Transverse colon (tissue), 4 donors: Measurements from ENCODE around the gene NBAS.

ENCODE experiments used
- POLR2A ChIP-seq: fragments of 450-650 bp; IDR thresholded peaks from one replicate; pipeline ENCODE4 v1.6.1; 2016; ENCODE audit warnings: antibody characterized with exemption, mild to moderate bottlenecking, moderate library complexity
- POLR2AphosphoS5 ChIP-seq, 3 donors: sonication (generic); formaldehyde crosslinking; IDR thresholded peaks; one replicate each; pipeline ENCODE4 v1.6.1; 2016; ENCODE audit warnings: antibody characterized with exemption in 3 of 3
- TF ChIP-seq, protein P1 (sequence below), 5 experiments: fragments of 200-600 bp in 3 of 5; fragments of 450-650 bp in 2 of 5; sonication (generic) in 3 of 5; IDR thresholded peaks; 1 replicate in 2 of 5; 2 replicates in 3 of 5; pipeline ENCODE4 v1.5.1; 2016 to 2017; ENCODE audit warnings: antibody characterized with exemption in 5 of 5, inconsistent platforms in 3 of 5, mild to moderate bottlenecking in 2 of 5, moderate library complexity in 1 of 5

DNA sequence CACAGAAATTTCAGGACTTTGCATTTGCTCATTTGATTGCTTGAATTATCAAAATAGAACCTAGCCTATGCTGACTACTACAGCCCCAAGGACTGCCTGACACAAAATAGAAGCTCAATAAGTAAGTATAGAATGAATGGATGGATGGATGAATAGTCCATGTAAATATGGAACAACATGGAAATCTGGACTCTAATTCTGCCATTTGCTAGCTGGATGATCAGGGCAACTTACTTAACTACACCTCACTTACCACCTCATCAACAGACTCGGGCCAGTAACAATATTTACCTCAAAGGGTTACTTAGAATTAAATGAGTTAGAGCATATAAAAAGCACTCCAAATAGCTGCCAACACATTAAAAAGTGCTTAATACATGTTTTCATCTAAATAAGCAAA lies 50.6 kb downstream of the NBAS start:
- TF ChIP-seq POLR2A = no peak
- TF ChIP-seq, protein P1, sequence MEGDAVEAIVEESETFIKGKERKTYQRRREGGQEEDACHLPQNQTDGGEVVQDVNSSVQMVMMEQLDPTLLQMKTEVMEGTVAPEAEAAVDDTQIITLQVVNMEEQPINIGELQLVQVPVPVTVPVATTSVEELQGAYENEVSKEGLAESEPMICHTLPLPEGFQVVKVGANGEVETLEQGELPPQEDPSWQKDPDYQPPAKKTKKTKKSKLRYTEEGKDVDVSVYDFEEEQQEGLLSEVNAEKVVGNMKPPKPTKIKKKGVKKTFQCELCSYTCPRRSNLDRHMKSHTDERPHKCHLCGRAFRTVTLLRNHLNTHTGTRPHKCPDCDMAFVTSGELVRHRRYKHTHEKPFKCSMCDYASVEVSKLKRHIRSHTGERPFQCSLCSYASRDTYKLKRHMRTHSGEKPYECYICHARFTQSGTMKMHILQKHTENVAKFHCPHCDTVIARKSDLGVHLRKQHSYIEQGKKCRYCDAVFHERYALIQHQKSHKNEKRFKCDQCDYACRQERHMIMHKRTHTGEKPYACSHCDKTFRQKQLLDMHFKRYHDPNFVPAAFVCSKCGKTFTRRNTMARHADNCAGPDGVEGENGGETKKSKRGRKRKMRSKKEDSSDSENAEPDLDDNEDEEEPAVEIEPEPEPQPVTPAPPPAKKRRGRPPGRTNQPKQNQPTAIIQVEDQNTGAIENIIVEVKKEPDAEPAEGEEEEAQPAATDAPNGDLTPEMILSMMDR (IDR thresholded peaks at IDR 0.05) = no peak
- TF ChIP-seq POLR2AphosphoS5 (IDR thresholded peaks at IDR 0.05) = no peak
